ENCODE measurements around the gene TVP23B. TPM values are rescaled to one million over a fixed set of nuclear protein-coding genes. Genes with fewer than 3 reads are reported as not detected.

The TVP23B gene
- total RNA-seq, 1 experiment from 2014 or later: 31.6 TPM

- intact Hi-C loops (cut with micrococcal nuclease; ENCODE audit: unreplicated experiment): no loop called here
- no TSS peak for BruUV-seq (replicated peaks)
- Histone ChIP-seq H3K9me3 (ENCODE audit: low read depth, low read length, poor library complexity, severe bottlenecking) (no peaks in the 10 kb centered on the region), H3K36me3 (ENCODE audit: insufficient read depth, low read length, poor library complexity, severe bottlenecking) (no peaks in the 10 kb centered on the region), H3K27me3 (replicated peaks; ENCODE audit: insufficient read depth, low read depth, low read length, poor library complexity) (no peaks in the 10 kb centered on the region), H3K4me3 (ENCODE audit: low read depth, low read length, poor library complexity, severe bottlenecking) (no peak overlapping the region), H3K27ac (ENCODE audit: low read depth, low read length, poor library complexity, severe bottlenecking) (no peak overlapping the region), H3K4me1 (ENCODE audit: insufficient read depth, low read length, poor library complexity, severe bottlenecking) (peaks cover 12% of the 10 kb centered on the region)
- ChIA-PET POLR2A (ENCODE audit: low non-redundant PET) (no interaction called here), CTCF (no interaction called here)
- TF ChIP-seq CTCF (conservative IDR thresholded peaks at IDR 0.05; ENCODE audit: low read depth, low read length) (no peak), EZH2 (IDR thresholded peaks at IDR 0.05; ENCODE audit: borderline replicate concordance, low read depth, low read length, poor library complexity, severe bottlenecking) (no peak)
- DNase-seq (ENCODE audit: low spot score): no peak
Measured at GRCh38 chr17:18854956-18855355, 74.0 kb downstream of the TVP23B start.

DNA sequence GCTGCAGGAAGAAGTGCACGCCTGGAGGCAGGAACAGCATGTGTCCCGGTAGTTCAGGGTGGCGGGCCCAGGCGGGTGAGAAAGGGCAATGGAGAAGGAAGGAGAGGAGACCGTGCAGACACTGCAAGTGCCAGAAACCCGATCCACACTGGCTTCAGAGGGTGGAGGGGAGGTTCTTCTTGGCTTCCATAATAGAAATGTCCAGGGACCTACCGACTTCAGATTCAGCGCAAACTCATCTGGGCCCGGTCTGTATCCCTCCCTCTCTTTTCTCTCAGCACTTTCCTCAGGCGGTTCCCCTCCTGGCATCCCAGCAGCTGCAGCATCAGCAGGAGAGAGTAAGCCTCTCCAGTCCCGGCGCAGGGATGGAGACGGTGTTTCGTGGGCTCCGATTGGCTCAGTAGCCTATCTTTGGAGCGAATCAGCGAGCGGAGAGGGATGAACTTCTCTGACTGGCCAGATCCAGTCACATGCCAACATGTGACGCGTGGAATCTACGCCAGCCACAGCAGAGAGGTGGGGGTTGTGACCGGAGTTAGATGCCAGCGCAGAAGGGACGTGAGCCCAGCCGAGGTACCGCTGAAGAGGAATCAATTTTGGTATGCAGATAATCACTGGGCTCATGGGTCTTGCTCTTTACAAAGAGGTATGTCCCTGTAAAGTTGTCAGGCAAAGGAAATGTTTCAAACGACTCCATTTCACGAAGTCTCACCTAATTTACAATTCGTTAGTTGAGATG is 75.0 kb downstream of the TVP23B start:
- Histone ChIP-seq H3K4me3 (ENCODE audit: low read depth, low read length, poor library complexity, severe bottlenecking) (peak overlapping the region; percentile 49), H3K4me1 (ENCODE audit: insufficient read depth, low read length, poor library complexity, severe bottlenecking) (peaks cover 12% of the 10 kb centered on the region), H3K36me3 (ENCODE audit: insufficient read depth, low read length, poor library complexity, severe bottlenecking) (no peaks in the 10 kb centered on the region), H3K27ac (ENCODE audit: low read depth, low read length, poor library complexity, severe bottlenecking) (peak overlapping the region; percentile 61), H3K27me3 (replicated peaks; ENCODE audit: insufficient read depth, low read depth, low read length, poor library complexity) (no peaks in the 10 kb centered on the region), H3K9me3 (ENCODE audit: low read depth, low read length, poor library complexity, severe bottlenecking) (no peaks in the 10 kb centered on the region)
- DNase-seq (ENCODE audit: low spot score): peak; percentile 97
- TF ChIP-seq EZH2 (IDR thresholded peaks at IDR 0.05; ENCODE audit: borderline replicate concordance, low read depth, low read length, poor library complexity, severe bottlenecking): no peak
- no peak for TF ChIP-seq CTCF (conservative IDR thresholded peaks at IDR 0.05; ENCODE audit: low read depth, low read length)
- no TSS peak for BruUV-seq (replicated peaks)
- intact Hi-C loops (cut with micrococcal nuclease; ENCODE audit: unreplicated experiment): no loop called here
- ChIA-PET POLR2A (ENCODE audit: low non-redundant PET) (no interaction called here), CTCF (no interaction called here)

Other genes with a start within 250 kb of the TVP23B start
- not detected in 2 replicates for gene TBC1D28, start 136.8 kb upstream of the TVP23B start, total RNA-seq (2021)
- 10.3 and 11.1 TPM in 2 replicates for gene FOXO3B, start 98.9 kb upstream of the TVP23B start, total RNA-seq (2021)
- 0.17 TPM in 1 of 2 replicates, not detected in the other for gene FBXW10, start 37.1 kb upstream of the TVP23B start, total RNA-seq (2021)
- gene PRPSAP2, start 76.9 kb downstream of the TVP23B start, total RNA-seq (2021): 72.1 and 73.4 TPM in 2 replicates
- not detected in 2 replicates for gene SLC5A10, start 171.0 kb downstream of the TVP23B start, total RNA-seq (2021)
- gene FAM83G, start 223.6 kb downstream of the TVP23B start, total RNA-seq (2021): 9.6 and 12.4 TPM in 2 replicates

Data from A673 (cell line).